Immature natural killer cell (primary cell): Measurements from ENCODE around the gene BATF3. TPM values are rescaled to one million over a fixed set of nuclear protein-coding genes. Genes with fewer than 3 reads are reported as not detected.

Source experiments
- DNase-seq, 3 donors: peaks; one replicate each; pipeline ENCODE4 v3.0.0; 2022; ENCODE audit warnings: mixed read lengths in 1 of 3
- H3K27ac Mint-ChIP-seq, 6 donors: one replicate each; pipeline ENCODE4 v1.8.0; 2020; ENCODE audit warnings: mixed read lengths in 6 of 6, mild to moderate bottlenecking in 5 of 6, inconsistent platforms in 4 of 6, moderate library complexity in 3 of 6
- H3K27me3 Mint-ChIP-seq, 3 donors: one replicate each; pipeline ENCODE4 v1.8.0; 2020 to 2021; ENCODE audit warnings: low read depth in 3 of 3, mild to moderate bottlenecking in 3 of 3, mixed read lengths in 3 of 3, moderate library complexity in 3 of 3, inconsistent platforms in 1 of 3
- H3K36me3 Mint-ChIP-seq, 3 donors: one replicate each; pipeline ENCODE4 v1.8.0; 2020; ENCODE audit warnings: mixed read lengths in 3 of 3, inconsistent platforms in 2 of 3, mild to moderate bottlenecking in 2 of 3
- H3K4me1 Mint-ChIP-seq, 2 donors: one replicate each; pipeline ENCODE4 v1.8.0; 2020; ENCODE audit warnings: inconsistent platforms in 2 of 2, mild to moderate bottlenecking in 2 of 2, mixed read lengths in 2 of 2, moderate library complexity in 1 of 2
- H3K4me3 Mint-ChIP-seq, 5 donors: one replicate each; pipeline ENCODE4 v1.8.0; 2020; ENCODE audit warnings: mild to moderate bottlenecking in 5 of 5, mixed read lengths in 5 of 5, inconsistent platforms in 3 of 5, moderate library complexity in 3 of 5
- H3K9me3 Mint-ChIP-seq, 6 donors: one replicate each; pipeline ENCODE4 v1.8.0; 2020; ENCODE audit warnings: mild to moderate bottlenecking in 6 of 6, mixed read lengths in 6 of 6, inconsistent platforms in 4 of 6, moderate library complexity in 3 of 6
- polyA plus RNA-seq, 3 donors: library from polyadenylated mRNA; unstranded; fragments of 300-500 nt; fragmentation: Illumina TruSeq; gene quantifications; one replicate each; pipeline ENCODE4 v1.2.3, GENCODE V29; 2021

Gene BATF3
- polyA plus RNA-seq, 3 donors from 2014 or later: 4.4 to 7.4 (median 7.2) TPM

GRCh38 chr1:212686591-212686990, 13.0 kb downstream of the BATF3 start:
- Mint-ChIP-seq H3K9me3 (no peaks in the 10 kb centered on the region), H3K4me3 (no peak overlapping the region), H3K27ac (no peak overlapping the region), H3K4me1 (peaks cover 31 to 49% of the 10 kb centered on the region in 2 donors), H3K27me3 (peaks cover 18 to 25% (median 20%) of the 10 kb centered on the region in 3 donors), H3K36me3 (peaks cover 0 to 9% (median 6%) of the 10 kb centered on the region in 3 donors)
- DNase-seq: no peak

GRCh38 chr1:212686069-212686468, 13.6 kb downstream of the BATF3 start:
- Mint-ChIP-seq H3K4me1 (peaks cover 32 to 53% of the 10 kb centered on the region in 2 donors), H3K27ac (no peak overlapping the region), H3K4me3 (no peak overlapping the region)

GRCh38 chr1:212685429-212685828, 14.2 kb downstream of the BATF3 start:
- Mint-ChIP-seq H3K9me3 (no peaks in the 10 kb centered on the region), H3K4me1 (peaks cover 34 to 57% of the 10 kb centered on the region in 2 donors), H3K4me3 (no peak overlapping the region), H3K27me3 (peaks cover 20 to 22% (median 21%) of the 10 kb centered on the region in 3 donors), H3K27ac (no peak overlapping the region), H3K36me3 (peaks cover 0 to 9% (median 6%) of the 10 kb centered on the region in 3 donors)
- no peak for DNase-seq

More at GRCh38 chr1:212686069-212686468, 13.6 kb downstream of the BATF3 start:
- Mint-ChIP-seq H3K36me3 (peaks cover 0 to 9% (median 6%) of the 10 kb centered on the region in 3 donors), H3K27me3 (peaks cover 20 to 25% (median 20%) of the 10 kb centered on the region in 3 donors), H3K9me3 (no peaks in the 10 kb centered on the region)
- DNase-seq: no peak

GRCh38 chr1:212684521-212685090, 15.0 kb downstream of the BATF3 start:
- no peak overlapping the region for H3K4me3 Mint-ChIP-seq
- DNase-seq: no peak
- H3K9me3 Mint-ChIP-seq: no peaks in the 10 kb centered on the region

GRCh38 chr1:212684076-212684475, 15.6 kb downstream of the BATF3 start:
- H3K27me3 Mint-ChIP-seq: peaks cover 22 to 28% (median 23%) of the 10 kb centered on the region in 3 donors
- no peak for DNase-seq
- H3K4me1 Mint-ChIP-seq: peaks cover 34 to 57% of the 10 kb centered on the region in 2 donors
- no peaks in the 10 kb centered on the region for H3K9me3 Mint-ChIP-seq
- H3K36me3 Mint-ChIP-seq: peaks cover 0 to 9% (median 6%) of the 10 kb centered on the region in 3 donors
- H3K27ac Mint-ChIP-seq: peak overlapping the region in 2 of 6 donors; percentile 64 to 68
- peak overlapping the region; percentile 81 to 90 (median 85) for H3K4me3 Mint-ChIP-seq

More at GRCh38 chr1:212684521-212685090, 15.0 kb downstream of the BATF3 start:
- peaks cover 0 to 9% (median 6%) of the 10 kb centered on the region in 3 donors for H3K36me3 Mint-ChIP-seq
- peaks cover 34 to 57% of the 10 kb centered on the region in 2 donors for H3K4me1 Mint-ChIP-seq
- peaks cover 22 to 28% (median 23%) of the 10 kb centered on the region in 3 donors for H3K27me3 Mint-ChIP-seq
- H3K27ac Mint-ChIP-seq: no peak overlapping the region

- Mint-ChIP-seq H3K4me3 (peak overlapping the region; percentile 81 to 90 (median 85)), H3K4me1 (peaks cover 34 to 57% of the 10 kb centered on the region in 2 donors), H3K36me3 (peaks cover 0 to 9% (median 6%) of the 10 kb centered on the region in 3 donors), H3K27me3 (peaks cover 22 to 28% (median 23%) of the 10 kb centered on the region in 3 donors), H3K9me3 (no peaks in the 10 kb centered on the region), H3K27ac (peak overlapping the region; percentile 63 to 86 (median 76))
- DNase-seq: peak; percentile 74 to 80 (median 77)
Measured at GRCh38 chr1:212683357-212683722, 16.3 kb downstream of the BATF3 start.

GRCh38 chr1:212680680-212681389, 18.8 kb downstream of the BATF3 start:
- H3K27me3 Mint-ChIP-seq: peaks cover 13 to 28% (median 14%) of the 10 kb centered on the region in 3 donors
- H3K27ac Mint-ChIP-seq: peak overlapping the region in 1 of 6 donors; percentile 10
- peaks cover 0 to 5% (median 0%) of the 10 kb centered on the region in 3 donors for H3K36me3 Mint-ChIP-seq
- no peaks in the 10 kb centered on the region for H3K9me3 Mint-ChIP-seq
- no peak for DNase-seq
- H3K4me3 Mint-ChIP-seq: peak overlapping the region in 2 of 5 donors; percentile 7 to 36
- peaks cover 34 to 45% of the 10 kb centered on the region in 2 donors for H3K4me1 Mint-ChIP-seq

GRCh38 chr1:212678456-212679410, 20.9 kb downstream of the BATF3 start:
- Mint-ChIP-seq H3K4me1 (peaks cover 22 to 28% of the 10 kb centered on the region in 2 donors), H3K36me3 (no peaks in the 10 kb centered on the region), H3K27me3 (peaks cover 10 to 20% (median 11%) of the 10 kb centered on the region in 3 donors), H3K9me3 (no peaks in the 10 kb centered on the region), H3K4me3 (no peak overlapping the region), H3K27ac (peak overlapping the region in 2 of 6 donors; percentile 17 to 67)
- no peak for DNase-seq

GRCh38 chr1:212677573-212677972, 22.1 kb downstream of the BATF3 start:
- no peaks in the 10 kb centered on the region for H3K9me3 Mint-ChIP-seq
- no peak overlapping the region for H3K4me3 Mint-ChIP-seq
- peaks cover 3 to 12% (median 7%) of the 10 kb centered on the region in 3 donors for H3K27me3 Mint-ChIP-seq
- H3K36me3 Mint-ChIP-seq: no peaks in the 10 kb centered on the region
- no peak for DNase-seq
- H3K27ac Mint-ChIP-seq: no peak overlapping the region
- H3K4me1 Mint-ChIP-seq: peaks cover 10 to 16% of the 10 kb centered on the region in 2 donors

- H3K9me3 Mint-ChIP-seq: no peaks in the 10 kb centered on the region
- H3K4me3 Mint-ChIP-seq: no peak overlapping the region
Measured at GRCh38 chr1:212677136-212677535, 22.5 kb downstream of the BATF3 start.

GRCh38 chr1:212675675-212676074, 24.0 kb downstream of the BATF3 start:
- no peaks in the 10 kb centered on the region for H3K36me3 Mint-ChIP-seq
- H3K27ac Mint-ChIP-seq: no peak overlapping the region
- H3K9me3 Mint-ChIP-seq: no peaks in the 10 kb centered on the region
- peaks cover 0 to 18% (median 12%) of the 10 kb centered on the region in 3 donors for H3K27me3 Mint-ChIP-seq
- no peak for DNase-seq
- no peaks in the 10 kb centered on the region for H3K4me1 Mint-ChIP-seq
- no peak overlapping the region for H3K4me3 Mint-ChIP-seq

More at GRCh38 chr1:212677136-212677535, 22.5 kb downstream of the BATF3 start:
- DNase-seq: no peak
- H3K27me3 Mint-ChIP-seq: peaks cover 3 to 12% (median 7%) of the 10 kb centered on the region in 3 donors
- peaks cover 6 to 12% of the 10 kb centered on the region in 2 donors for H3K4me1 Mint-ChIP-seq
- H3K27ac Mint-ChIP-seq: no peak overlapping the region
- no peaks in the 10 kb centered on the region for H3K36me3 Mint-ChIP-seq

GRCh38 chr1:212674872-212675271, 24.8 kb downstream of the BATF3 start:
- DNase-seq: no peak
- no peaks in the 10 kb centered on the region for H3K36me3 Mint-ChIP-seq
- H3K4me1 Mint-ChIP-seq: no peaks in the 10 kb centered on the region
- H3K27ac Mint-ChIP-seq: no peak overlapping the region
- H3K9me3 Mint-ChIP-seq: no peaks in the 10 kb centered on the region
- H3K4me3 Mint-ChIP-seq: no peak overlapping the region
- peaks cover 0 to 14% (median 10%) of the 10 kb centered on the region in 3 donors for H3K27me3 Mint-ChIP-seq

- no peaks in the 10 kb centered on the region for H3K36me3 Mint-ChIP-seq
- DNase-seq: no peak
- H3K27ac Mint-ChIP-seq: no peak overlapping the region
- H3K4me1 Mint-ChIP-seq: peaks cover 10 to 14% of the 10 kb centered on the region in 2 donors
- H3K27me3 Mint-ChIP-seq: peaks cover 2 to 16% (median 10%) of the 10 kb centered on the region in 3 donors
- H3K4me3 Mint-ChIP-seq: no peak overlapping the region
- H3K9me3 Mint-ChIP-seq: no peaks in the 10 kb centered on the region
Measured at GRCh38 chr1:212671342-212672031, 28.2 kb downstream of the BATF3 start.
